HL-60 (cell line): Measurements from ENCODE around the gene C22orf39.

Experiments used
- DNase-seq, 2 experiments: peaks; one replicate each; pipeline ENCODE4 v3.0.0-alpha.2; 2010 to 2020; ENCODE audit warnings: low read depth in 1 of 2, low spot score in 1 of 2
- H3K27ac ChIP-seq: fragments of 250-450 bp; sonication (Bioruptor Pico); replicated peaks from 2 replicates; pipeline ENCODE4 v1.5.1; 2020; ENCODE audit warnings: mild to moderate bottlenecking, moderate library complexity
- H3K27me3 ChIP-seq: fragments of 250-450 bp; sonication (Bioruptor Pico); 2 replicates; pipeline ENCODE4 v1.5.1; 2021; ENCODE audit warnings: mild to moderate bottlenecking, moderate library complexity; ENCODE audit not compliant: insufficient read depth, poor library complexity, severe bottlenecking
- H3K4me3 ChIP-seq: replicated peaks from 2 replicates; pipeline ENCODE4 v1.5.1; 2011; ENCODE audit warnings: mild to moderate bottlenecking, control low read depth, low read length; ENCODE audit not compliant: insufficient read depth
- GABPA ChIP-seq: IDR thresholded peaks from 2 replicates; pipeline ENCODE4 v1.6.1; 2012; ENCODE audit warnings: low read depth
- POLR2AphosphoS5 ChIP-seq: IDR thresholded peaks from 2 replicates; pipeline ENCODE4 v1.6.1; 2012; ENCODE audit warnings: low read depth
- SPI1 ChIP-seq: IDR thresholded peaks from 2 replicates; pipeline ENCODE4 v1.6.1; 2012; ENCODE audit warnings: low read depth, mild to moderate bottlenecking, borderline replicate concordance
- TF ChIP-seq, protein P1 (sequence below): IDR thresholded peaks from one replicate; pipeline ENCODE4 v1.5.1; 2011; ENCODE audit warnings: low read length, control low read depth, inconsistent platforms; ENCODE audit not compliant: insufficient read depth
- TF ChIP-seq, protein P2 (sequence below): IDR thresholded peaks from 2 replicates; pipeline ENCODE4 v1.6.1; 2012; ENCODE audit warnings: low read depth; ENCODE audit not compliant: insufficient replicate concordance

C22orf39 gene

DNA sequence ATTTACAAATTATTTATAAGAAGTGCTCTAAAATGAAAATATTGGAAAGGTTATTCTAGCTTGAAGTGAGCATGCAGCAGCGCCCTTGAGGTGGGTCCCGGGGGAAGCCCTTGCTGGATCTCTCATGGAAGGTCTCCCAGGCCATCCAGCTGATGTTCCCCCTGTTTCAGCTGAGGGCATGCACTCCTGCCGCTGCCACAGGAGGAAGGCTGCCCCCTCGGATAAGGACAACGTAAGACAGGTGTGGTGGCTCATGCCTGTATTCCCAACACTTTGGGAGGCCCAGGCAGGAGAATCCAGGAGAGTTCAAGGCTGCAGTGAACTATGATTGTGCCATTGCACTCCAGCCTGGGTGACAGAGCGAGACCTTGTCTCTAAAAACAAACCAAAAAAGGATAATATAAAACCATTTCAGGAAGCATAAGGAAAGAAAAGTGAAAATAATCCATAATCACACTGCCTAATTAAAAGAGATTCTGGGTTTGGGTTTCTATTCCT lies 47.2 kb upstream of the C22orf39 start:
- TF ChIP-seq GABPA = no peak
- TF ChIP-seq, protein P1, sequence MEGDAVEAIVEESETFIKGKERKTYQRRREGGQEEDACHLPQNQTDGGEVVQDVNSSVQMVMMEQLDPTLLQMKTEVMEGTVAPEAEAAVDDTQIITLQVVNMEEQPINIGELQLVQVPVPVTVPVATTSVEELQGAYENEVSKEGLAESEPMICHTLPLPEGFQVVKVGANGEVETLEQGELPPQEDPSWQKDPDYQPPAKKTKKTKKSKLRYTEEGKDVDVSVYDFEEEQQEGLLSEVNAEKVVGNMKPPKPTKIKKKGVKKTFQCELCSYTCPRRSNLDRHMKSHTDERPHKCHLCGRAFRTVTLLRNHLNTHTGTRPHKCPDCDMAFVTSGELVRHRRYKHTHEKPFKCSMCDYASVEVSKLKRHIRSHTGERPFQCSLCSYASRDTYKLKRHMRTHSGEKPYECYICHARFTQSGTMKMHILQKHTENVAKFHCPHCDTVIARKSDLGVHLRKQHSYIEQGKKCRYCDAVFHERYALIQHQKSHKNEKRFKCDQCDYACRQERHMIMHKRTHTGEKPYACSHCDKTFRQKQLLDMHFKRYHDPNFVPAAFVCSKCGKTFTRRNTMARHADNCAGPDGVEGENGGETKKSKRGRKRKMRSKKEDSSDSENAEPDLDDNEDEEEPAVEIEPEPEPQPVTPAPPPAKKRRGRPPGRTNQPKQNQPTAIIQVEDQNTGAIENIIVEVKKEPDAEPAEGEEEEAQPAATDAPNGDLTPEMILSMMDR = no peak
- TF ChIP-seq SPI1 = no peak
- TF ChIP-seq, protein P2, sequence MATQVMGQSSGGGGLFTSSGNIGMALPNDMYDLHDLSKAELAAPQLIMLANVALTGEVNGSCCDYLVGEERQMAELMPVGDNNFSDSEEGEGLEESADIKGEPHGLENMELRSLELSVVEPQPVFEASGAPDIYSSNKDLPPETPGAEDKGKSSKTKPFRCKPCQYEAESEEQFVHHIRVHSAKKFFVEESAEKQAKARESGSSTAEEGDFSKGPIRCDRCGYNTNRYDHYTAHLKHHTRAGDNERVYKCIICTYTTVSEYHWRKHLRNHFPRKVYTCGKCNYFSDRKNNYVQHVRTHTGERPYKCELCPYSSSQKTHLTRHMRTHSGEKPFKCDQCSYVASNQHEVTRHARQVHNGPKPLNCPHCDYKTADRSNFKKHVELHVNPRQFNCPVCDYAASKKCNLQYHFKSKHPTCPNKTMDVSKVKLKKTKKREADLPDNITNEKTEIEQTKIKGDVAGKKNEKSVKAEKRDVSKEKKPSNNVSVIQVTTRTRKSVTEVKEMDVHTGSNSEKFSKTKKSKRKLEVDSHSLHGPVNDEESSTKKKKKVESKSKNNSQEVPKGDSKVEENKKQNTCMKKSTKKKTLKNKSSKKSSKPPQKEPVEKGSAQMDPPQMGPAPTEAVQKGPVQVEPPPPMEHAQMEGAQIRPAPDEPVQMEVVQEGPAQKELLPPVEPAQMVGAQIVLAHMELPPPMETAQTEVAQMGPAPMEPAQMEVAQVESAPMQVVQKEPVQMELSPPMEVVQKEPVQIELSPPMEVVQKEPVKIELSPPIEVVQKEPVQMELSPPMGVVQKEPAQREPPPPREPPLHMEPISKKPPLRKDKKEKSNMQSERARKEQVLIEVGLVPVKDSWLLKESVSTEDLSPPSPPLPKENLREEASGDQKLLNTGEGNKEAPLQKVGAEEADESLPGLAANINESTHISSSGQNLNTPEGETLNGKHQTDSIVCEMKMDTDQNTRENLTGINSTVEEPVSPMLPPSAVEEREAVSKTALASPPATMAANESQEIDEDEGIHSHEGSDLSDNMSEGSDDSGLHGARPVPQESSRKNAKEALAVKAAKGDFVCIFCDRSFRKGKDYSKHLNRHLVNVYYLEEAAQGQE = no peak
- TF ChIP-seq POLR2AphosphoS5 = no peak
- no peak overlapping the region for H3K27ac ChIP-seq
- H3K4me3 ChIP-seq = no peak overlapping the region
- H3K27me3 ChIP-seq = no peaks in the 10 kb centered on the region
- no peak for DNase-seq

DNA sequence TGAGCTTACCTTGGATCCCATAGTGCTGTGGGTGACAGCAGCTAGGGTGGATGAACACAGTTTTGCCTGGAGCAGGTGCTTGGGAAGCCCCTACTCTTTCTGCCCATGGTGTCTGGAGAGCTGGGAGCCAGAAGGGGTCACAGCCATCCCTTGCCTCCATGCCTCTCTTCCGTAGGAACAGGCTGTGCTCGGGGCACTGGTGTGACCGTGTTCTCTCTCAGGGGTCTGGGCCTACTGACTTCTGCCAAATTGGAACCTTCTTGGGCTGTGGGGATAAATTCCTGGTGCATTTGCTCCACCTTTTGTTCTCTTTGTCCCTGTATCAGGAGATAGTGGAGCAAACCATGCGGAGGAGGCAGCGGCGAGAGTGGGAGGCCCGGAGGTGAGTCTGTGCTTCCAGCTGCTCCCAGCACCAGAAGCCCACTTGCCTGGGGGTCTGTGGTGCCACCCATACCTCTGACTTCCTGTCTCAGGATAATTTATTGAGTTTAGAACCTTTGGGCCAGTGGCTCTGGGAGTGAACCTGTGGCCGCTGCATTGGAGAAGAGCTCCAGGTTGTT lies 46.6 kb upstream of the C22orf39 start:
- H3K27me3 ChIP-seq = no peaks in the 10 kb centered on the region
- H3K27ac ChIP-seq = no peak overlapping the region
- no peak for DNase-seq
- TF ChIP-seq, protein P2 = no peak
- TF ChIP-seq SPI1 (no peak), GABPA (no peak)
- TF ChIP-seq, protein P1 = no peak
- no peak overlapping the region for H3K4me3 ChIP-seq

DNA sequence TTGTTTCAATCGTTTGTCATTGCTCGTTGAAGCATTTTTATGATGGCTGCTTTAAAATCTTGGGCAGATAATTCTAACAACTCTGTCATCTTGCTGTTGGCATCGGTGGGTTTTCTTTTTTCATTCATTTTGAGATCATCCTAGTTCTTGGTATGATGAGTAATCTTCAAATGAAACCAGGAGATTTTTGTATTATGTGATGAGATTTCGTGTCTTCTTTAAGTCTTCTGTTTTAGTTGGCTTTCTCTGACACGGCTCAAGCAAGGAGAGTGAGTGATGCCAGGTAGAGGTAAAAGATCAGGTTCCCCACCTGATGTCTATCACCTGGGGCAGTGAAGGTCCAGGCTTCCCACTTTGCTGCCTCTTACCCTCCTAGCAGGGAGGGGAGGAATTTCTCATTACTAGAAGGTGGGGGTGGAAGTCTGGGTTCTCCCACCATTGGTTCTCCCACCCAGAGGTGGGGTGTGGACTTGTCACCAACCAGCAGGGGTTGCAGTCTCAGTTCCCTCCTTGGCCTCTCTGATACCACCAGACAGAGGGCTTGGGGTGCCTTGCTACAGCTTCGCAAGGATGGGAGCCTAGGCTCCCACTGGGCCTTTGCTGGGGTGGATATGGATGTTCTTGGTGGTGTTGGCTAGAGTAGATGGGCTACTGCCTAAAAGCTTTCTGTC lies 45.1 kb upstream of the C22orf39 start:
- TF ChIP-seq SPI1 (no peak), GABPA (no peak), POLR2AphosphoS5 (no peak)
- TF ChIP-seq, protein P2 = no peak
- TF ChIP-seq, protein P1 = no peak
- Histone ChIP-seq H3K27me3 (no peaks in the 10 kb centered on the region), H3K27ac (no peak overlapping the region), H3K4me3 (no peak overlapping the region)
- DNase-seq = no peak
